T-helper 2 cell treated with Interferon-gamma antibody and Interleukin-4, amounts not matched to agents 5 μg/mL and 100 μg/mL, for 36 hours (primary cell): ENCODE measurements around the gene ANKLE1.

ENCODE experiments used
- DNase-seq: peaks from one replicate; pipeline ENCODE4 v3.0.0; 2021; ENCODE audit warnings: low spot score
- H3K27ac Mint-ChIP-seq: one replicate; pipeline ENCODE4 v1.8.0; 2021; ENCODE audit warnings: mild to moderate bottlenecking, mixed read lengths
- H3K27me3 Mint-ChIP-seq: one replicate; pipeline ENCODE4 v1.8.0; 2021; ENCODE audit warnings: low read depth, mixed read lengths
- H3K36me3 Mint-ChIP-seq: one replicate; pipeline ENCODE4 v1.8.0; 2021; ENCODE audit warnings: low read depth, mixed read lengths
- H3K4me1 Mint-ChIP-seq: one replicate; pipeline ENCODE4 v1.8.0; 2021; ENCODE audit warnings: low read depth, mixed read lengths
- H3K4me3 Mint-ChIP-seq: one replicate; pipeline ENCODE4 v1.8.0; 2022; ENCODE audit warnings: mild to moderate bottlenecking, moderate library complexity, mixed read lengths
- H3K9me3 Mint-ChIP-seq: one replicate; pipeline ENCODE4 v1.8.0; 2021; ENCODE audit warnings: mixed read lengths

ANKLE1 gene, protein sequence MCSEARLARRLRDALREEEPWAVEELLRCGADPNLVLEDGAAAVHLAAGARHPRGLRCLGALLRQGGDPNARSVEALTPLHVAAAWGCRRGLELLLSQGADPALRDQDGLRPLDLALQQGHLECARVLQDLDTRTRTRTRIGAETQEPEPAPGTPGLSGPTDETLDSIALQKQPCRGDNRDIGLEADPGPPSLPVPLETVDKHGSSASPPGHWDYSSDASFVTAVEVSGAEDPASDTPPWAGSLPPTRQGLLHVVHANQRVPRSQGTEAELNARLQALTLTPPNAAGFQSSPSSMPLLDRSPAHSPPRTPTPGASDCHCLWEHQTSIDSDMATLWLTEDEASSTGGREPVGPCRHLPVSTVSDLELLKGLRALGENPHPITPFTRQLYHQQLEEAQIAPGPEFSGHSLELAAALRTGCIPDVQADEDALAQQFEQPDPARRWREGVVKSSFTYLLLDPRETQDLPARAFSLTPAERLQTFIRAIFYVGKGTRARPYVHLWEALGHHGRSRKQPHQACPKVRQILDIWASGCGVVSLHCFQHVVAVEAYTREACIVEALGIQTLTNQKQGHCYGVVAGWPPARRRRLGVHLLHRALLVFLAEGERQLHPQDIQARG

DNA sequence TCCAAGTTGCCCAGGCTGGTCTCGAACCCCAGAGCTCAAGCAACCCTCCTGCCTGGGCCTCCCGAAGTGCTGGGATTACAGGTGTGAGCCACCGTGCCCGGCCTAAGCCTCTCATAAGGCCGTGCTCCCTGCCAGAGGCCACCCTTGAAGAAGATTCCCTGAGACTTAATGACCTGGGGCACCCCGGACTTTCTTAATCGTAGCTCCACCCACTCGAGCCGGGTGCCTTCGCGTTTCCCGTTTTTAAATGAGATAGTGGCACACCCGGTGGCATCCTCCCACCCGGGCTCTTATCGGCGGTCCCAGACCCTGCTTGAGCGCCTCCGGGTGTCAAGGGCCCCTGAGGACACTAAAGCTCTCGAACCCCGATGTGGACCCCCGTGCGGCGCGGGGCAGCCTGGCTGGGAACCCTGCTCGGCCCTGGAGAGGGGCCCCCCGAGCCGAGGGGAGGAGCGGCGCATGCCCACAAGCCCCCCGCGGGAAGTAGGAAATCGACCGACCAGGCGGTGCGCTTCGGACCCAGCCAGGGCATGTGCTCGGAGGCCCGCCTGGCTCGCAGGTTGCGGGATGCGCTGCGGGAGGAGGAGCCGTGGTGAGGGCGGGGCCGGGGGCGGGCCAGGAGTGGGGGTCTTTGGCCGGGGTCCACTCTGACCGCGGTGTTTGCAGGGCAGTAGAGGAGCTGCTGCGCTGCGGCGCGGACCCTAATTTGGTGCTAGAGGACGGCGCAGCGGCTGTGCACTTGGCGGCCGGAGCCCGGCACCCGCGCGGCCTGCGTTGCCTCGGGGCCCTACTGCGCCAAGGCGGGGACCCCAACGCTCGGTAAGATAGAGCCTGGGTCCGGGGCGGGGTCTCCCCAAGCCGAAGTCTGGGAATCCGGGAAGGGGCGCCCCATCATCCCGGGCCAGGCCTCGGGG lies at the start of gene ANKLE1:
ANKLE1 (plus strand) TSS at position 511 of the 914 bp plus-strand sequence; CDS start at position 531, 20 bp downstream.
- Mint-ChIP-seq H3K4me1 (peaks cover 6% of the 10 kb centered on the region), H3K36me3 (peaks cover 8% of the 10 kb centered on the region), H3K4me3 (peak within 1 kb of the TSS; percentile 89), H3K9me3 (no peaks in the 10 kb centered on the region), H3K27ac (peak within 1 kb of the TSS; percentile 75), H3K27me3 (no peaks in the 10 kb centered on the region)
- peak; percentile 41 for DNase-seq

DNA sequence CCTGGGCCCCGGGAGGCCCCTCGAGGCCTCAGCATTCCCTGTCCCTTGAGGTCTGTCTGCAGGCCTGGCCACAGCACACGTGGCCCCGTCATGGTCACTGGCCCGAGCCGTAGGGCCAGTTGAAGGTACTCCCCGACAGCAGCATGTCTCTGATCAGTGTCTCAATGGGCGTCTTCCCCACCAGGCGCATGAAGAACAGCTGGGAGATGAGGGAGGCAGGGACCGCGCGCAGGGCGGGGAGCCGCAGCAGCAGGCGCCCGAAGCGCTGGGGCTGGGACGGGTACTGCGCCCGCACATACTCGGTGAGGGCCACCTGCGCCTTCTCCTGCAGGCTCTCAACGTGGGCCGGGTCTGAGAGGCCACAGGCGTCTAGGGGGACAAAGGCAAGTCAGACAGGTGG lies 49.4 kb upstream of the ANKLE1 start:
- DNase-seq = no peak
- H3K9me3 Mint-ChIP-seq = no peaks in the 10 kb centered on the region
- no peaks in the 10 kb centered on the region for H3K27me3 Mint-ChIP-seq
- H3K27ac Mint-ChIP-seq = no peak overlapping the region
- H3K4me3 Mint-ChIP-seq = no peak overlapping the region
- H3K4me1 Mint-ChIP-seq = peaks cover 6% of the 10 kb centered on the region
- peaks cover 6% of the 10 kb centered on the region for H3K36me3 Mint-ChIP-seq

DNA sequence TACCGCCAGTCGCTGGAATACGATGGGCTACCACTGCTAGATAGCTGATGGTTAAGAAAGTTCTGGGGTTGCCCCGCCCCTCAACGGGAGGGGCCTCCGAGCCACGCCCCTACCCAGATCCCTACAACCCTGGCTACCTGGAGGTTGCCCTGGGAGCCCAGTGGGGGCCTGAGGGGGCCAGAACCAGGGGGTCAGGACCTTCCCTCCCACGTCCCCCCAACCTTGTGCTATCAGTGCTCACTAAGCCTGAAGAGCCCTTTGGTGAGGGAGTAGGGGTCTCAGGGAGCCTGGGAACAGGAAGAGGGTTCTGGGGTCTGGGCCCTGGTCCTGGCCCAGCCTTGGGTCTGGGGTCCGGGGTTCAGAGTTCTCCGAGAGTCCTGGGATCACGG lies 46.8 kb upstream of the ANKLE1 start:
- Mint-ChIP-seq H3K4me1 (peaks cover 6% of the 10 kb centered on the region), H3K27ac (peak overlapping the region; percentile 73), H3K4me3 (peak overlapping the region; percentile 86), H3K27me3 (no peaks in the 10 kb centered on the region), H3K36me3 (peaks cover 6% of the 10 kb centered on the region), H3K9me3 (no peaks in the 10 kb centered on the region)
- DNase-seq = peak; percentile 71

DNA sequence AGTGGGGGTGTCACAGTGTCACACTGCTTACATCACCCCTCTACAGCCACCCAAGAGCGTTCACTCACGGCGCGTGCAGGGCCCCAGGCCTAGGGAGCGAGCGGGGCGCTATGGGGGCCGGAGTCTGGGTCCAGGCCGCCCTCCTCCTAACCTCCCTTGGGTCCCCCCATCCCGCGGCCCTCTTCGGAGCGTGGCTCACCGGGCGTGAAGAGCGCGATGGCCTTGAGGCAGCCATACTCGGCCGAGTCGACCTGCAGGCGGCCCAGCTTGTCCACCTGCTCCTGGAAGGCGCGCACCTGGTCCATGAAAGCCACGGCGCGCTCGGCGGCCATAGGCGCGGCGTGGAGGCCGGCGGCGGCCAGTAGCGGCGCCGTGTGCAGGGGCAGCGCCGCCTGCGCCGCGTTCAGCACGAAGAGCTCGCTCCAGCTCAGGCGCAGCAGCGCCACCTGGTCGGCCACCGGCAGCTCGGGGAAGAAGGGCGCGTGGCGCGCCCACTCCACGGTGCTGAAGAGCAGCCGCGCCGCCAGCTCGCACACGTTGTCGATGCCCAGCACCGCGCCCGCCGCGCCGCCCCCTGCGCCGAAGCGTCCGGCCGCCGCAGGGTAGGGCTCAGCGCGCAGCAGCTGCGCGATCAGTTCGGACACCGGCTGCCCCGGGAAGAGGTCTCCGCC lies 46.3 kb upstream of the ANKLE1 start:
- peak overlapping the region; percentile 73 for H3K27ac Mint-ChIP-seq

DNA sequence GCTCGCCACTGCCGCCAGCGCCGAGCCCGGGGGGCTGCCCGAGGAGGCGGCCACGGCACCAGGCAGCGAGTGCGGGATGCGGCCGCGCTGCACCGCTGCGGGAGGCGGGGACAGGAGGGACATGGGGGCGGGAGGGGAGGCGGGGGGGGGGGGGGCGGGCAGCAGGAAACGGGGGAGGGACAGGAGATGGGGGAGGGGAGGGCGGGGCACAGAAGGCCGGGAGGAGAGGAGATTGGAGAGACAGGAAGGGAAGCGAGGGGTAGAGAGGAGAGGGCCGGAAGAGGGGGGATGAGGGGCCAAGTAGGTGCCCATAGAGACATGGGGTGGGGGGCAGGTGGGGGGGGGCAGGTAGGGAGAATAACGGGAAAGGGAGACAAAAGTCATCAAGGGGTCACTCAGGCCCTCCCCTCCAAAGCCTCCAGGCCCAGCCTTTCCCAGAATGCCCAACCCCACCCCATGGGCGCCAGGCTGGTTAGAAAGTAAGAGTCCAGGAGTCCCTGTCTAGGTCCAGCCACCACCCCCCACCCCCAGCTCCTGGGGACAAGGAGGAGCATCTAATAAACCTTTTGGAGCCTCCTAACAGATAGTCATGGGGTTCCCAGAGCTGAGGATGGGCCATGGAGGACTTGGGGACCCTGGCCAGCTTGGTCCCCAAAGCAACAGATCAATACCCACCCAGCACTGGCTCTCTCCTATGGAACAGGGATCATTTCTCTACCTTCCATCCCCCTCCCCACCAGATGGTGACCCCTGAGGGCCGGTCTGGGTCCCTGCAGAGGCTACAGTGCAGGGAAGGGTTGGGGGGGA lies 45.5 kb upstream of the ANKLE1 start:
- H3K36me3 Mint-ChIP-seq = peaks cover 6% of the 10 kb centered on the region
- H3K4me3 Mint-ChIP-seq = peak overlapping the region; percentile 59
- no peaks in the 10 kb centered on the region for H3K27me3 Mint-ChIP-seq
- H3K27ac Mint-ChIP-seq = peak overlapping the region; percentile 41
- peaks cover 6% of the 10 kb centered on the region for H3K4me1 Mint-ChIP-seq
- no peak for DNase-seq
- no peaks in the 10 kb centered on the region for H3K9me3 Mint-ChIP-seq

More for the DNA sequence above, 46.3 kb upstream of the ANKLE1 start:
- H3K36me3 Mint-ChIP-seq = peaks cover 6% of the 10 kb centered on the region
- H3K9me3 Mint-ChIP-seq = no peaks in the 10 kb centered on the region
- H3K4me3 Mint-ChIP-seq = peak overlapping the region; percentile 86
- peak; percentile 75 for DNase-seq
- no peaks in the 10 kb centered on the region for H3K27me3 Mint-ChIP-seq
- peaks cover 6% of the 10 kb centered on the region for H3K4me1 Mint-ChIP-seq

DNA sequence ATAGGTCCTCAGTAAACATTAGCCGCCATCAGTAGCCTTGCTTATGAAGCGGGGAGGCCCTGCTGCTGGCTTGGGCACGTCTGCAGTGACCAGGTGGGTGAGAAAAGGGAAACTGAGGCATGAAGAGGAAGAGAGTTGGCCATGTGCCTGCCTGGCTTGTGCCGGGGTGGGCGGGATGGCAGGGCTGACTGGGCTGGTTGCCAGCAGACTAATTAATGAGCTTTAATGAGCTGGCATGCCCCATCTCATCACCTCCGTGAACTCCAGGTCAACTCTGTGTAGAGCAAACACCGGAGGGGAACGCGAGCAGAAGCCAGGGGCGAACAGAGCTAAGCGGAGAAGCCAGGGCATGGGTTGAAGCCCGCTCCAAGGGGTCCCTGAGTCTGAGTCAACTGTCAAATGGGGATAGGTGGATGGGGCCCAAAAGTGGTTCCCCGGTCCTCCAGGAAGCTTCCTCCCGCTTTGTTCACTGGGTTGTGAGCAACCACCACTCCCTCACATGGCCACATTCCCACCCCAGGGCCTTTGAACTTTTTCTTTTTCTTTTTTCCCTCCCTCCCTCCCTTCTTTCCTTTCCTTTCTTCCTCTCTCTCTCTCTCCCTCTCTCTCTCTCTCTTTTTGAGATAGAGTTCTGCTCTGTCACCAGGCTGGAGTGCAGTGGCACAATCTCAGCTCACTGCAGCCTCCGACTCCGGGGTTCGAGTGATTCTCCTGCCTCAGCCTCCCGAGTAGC lies 44.7 kb upstream of the ANKLE1 start:
- peaks cover 6% of the 10 kb centered on the region for H3K4me1 Mint-ChIP-seq
- no peak for DNase-seq
- no peak overlapping the region for H3K27ac Mint-ChIP-seq
- H3K36me3 Mint-ChIP-seq = peaks cover 3% of the 10 kb centered on the region
- no peaks in the 10 kb centered on the region for H3K9me3 Mint-ChIP-seq
- H3K4me3 Mint-ChIP-seq = peak overlapping the region; percentile 24
- H3K27me3 Mint-ChIP-seq = no peaks in the 10 kb centered on the region

DNA sequence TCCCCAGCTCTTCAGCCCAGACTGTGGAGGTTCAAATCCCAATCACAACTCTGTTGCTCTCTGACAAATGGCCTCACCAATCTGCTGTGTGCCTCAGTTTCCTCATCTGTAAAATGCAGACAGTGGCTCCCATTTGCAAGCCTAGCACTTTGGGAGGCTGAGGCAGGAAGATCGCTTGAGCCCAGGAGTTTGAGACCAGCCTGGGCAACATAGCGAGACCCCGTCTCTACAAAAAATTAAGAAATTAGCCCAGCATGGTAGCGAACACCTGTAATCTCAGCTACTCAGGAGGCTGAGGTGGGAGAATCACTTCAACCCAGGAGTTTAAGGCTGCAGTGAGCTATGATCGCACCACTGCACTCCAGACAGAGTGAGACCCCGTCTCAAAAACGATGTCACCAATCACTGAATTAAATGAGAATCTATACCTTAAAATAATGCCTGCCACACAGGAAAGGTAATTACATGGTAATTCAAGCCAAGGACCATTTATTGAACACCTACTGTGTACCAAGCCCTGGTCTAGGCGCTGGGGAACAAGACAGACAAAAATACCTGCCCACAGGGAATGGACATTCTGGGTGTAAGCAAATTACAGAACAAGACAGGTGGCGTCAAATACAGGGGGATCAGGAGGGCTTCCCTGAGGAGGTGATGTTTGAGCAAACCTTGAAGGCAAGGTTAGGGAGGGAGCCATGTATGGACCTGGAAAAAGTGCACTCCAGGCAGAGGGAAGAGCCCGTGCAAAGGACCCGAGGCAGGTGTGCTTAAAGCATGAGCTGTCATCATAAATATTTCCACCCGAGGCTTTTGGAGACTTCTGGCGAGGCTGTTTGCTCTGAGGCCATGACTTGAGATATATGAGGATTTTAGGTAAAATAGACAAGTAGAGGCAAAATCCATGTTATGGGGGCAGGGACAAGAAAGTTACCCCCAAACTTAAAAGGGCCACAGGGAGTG lies 43.7 kb upstream of the ANKLE1 start:
- Mint-ChIP-seq H3K4me1 (peaks cover 6% of the 10 kb centered on the region), H3K4me3 (peak overlapping the region; percentile 30), H3K9me3 (no peaks in the 10 kb centered on the region), H3K27me3 (peaks cover 2% of the 10 kb centered on the region), H3K36me3 (no peaks in the 10 kb centered on the region), H3K27ac (no peak overlapping the region)
- no peak for DNase-seq

DNA sequence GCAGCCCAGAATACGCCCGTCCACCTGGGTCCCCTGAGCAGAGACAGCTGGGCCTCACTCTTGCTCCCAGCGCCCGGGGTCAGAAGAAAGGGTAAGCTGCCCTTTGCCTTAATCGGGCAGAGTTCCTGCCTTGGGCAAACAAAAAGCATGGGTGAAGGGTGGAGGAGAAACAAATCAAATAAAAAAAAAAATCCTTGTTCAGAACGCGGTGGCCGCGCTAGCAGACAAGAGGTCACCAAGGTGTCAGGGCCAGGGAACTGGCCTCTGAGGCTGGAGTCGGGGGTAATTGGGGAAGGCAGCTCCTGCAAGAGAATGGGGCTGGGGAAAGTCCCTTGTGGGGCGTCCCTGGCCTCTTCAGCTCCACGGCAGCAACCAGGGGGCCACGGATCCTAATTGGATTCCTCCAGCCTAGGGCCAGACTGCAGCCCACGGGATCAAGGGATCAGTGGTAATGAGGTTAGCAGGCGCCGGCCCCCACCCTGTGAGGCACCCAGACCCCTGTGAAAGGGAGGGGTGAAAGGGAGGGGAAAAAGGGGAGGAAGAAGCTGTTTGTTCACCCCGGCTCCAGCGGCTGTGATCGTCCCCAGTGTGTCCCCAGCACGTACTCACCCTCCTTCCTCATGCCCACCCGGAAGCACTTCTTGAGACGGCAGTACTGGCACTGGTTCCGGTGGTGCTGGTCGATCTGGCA lies 41.5 kb upstream of the ANKLE1 start:
- Mint-ChIP-seq H3K27me3 (peaks cover 5% of the 10 kb centered on the region), H3K4me3 (no peak overlapping the region), H3K36me3 (no peaks in the 10 kb centered on the region), H3K27ac (no peak overlapping the region), H3K4me1 (no peaks in the 10 kb centered on the region), H3K9me3 (no peaks in the 10 kb centered on the region)
- no peak for DNase-seq

DNA sequence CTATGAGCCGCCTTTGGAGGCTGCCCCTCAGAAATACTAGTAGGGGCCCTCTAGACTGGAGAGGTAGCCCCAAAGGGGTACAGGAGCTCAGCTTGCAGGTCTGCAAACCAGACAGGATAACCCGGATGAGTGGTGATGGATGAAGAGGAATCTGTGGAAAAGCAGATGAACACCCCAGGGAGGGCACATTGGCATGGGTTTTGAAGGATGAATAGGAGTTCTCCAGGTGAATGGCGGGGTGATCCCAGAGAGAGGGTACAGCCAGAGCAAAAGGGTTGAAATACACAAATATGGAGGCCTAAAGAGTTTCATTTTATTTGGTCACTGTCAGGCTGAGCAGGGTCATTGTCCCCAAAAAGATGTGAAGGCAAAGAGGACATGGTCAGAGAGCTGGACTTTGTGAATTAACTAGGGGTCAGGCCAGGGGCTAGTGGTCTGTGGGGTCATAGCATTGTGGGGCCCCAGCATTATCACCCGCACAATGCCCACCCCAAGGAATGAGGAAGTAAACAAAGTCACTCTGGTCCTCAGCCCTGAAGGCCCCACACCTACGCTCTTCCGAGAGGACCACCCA lies 40.8 kb upstream of the ANKLE1 start:
- no peak overlapping the region for H3K4me3 Mint-ChIP-seq
- no peaks in the 10 kb centered on the region for H3K9me3 Mint-ChIP-seq
- no peaks in the 10 kb centered on the region for H3K4me1 Mint-ChIP-seq
- DNase-seq = no peak
- peaks cover 5% of the 10 kb centered on the region for H3K27me3 Mint-ChIP-seq
- no peak overlapping the region for H3K27ac Mint-ChIP-seq
- H3K36me3 Mint-ChIP-seq = no peaks in the 10 kb centered on the region

DNA sequence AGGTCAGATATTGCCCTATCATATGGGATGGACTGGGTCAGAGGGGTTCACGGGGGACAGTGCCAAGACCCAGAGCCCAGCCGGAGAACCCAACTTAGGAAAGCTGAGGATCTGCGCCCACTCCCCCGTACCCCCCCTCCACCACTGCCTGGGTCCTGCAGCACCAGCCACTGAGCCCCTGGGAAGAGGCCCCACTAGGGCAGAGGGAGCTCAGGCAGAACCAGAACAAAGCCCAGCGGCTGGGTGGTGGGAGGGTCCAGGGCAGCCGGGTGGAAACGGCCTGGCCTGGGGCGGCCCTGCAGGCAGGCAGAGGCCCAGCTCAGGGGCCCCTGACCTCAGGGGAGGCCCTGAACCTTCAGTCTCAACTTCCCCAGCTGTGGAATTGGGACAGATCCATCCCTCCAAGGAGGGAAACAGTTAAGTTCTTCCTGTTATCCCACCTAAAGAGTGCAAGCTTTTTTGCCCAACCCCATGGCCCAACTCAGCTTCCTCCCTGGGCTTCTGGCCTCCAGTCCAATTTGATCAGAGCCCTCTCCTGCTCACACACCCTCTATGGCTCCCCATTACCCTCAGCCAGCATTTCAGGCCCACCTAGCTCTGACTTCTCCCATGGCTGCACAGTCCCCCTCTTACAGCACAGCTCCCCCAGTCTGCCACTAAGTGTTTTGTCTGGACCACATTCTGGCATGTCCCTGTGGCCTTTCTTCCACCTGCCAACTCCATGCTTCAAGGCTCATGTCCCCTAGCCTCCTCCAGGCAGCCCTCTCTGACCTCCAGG lies 39.1 kb upstream of the ANKLE1 start:
- H3K4me3 Mint-ChIP-seq = no peak overlapping the region
- peaks cover 7% of the 10 kb centered on the region for H3K4me1 Mint-ChIP-seq
- H3K36me3 Mint-ChIP-seq = no peaks in the 10 kb centered on the region
- DNase-seq = no peak
- no peaks in the 10 kb centered on the region for H3K9me3 Mint-ChIP-seq
- H3K27me3 Mint-ChIP-seq = peaks cover 16% of the 10 kb centered on the region
- H3K27ac Mint-ChIP-seq = no peak overlapping the region
